ENCODE measurements around the gene CRADD. TPM values are rescaled to one million over a fixed set of nuclear protein-coding genes. Genes with fewer than 3 reads are reported as not detected.
A peak's percentile ranks its signal among the peaks of the same experiment; 100 is the strongest.

Gene CRADD
- total RNA-seq, 4 donors from 2014 or later: 11.8 to 49.5 (median 31.4) TPM

DNA sequence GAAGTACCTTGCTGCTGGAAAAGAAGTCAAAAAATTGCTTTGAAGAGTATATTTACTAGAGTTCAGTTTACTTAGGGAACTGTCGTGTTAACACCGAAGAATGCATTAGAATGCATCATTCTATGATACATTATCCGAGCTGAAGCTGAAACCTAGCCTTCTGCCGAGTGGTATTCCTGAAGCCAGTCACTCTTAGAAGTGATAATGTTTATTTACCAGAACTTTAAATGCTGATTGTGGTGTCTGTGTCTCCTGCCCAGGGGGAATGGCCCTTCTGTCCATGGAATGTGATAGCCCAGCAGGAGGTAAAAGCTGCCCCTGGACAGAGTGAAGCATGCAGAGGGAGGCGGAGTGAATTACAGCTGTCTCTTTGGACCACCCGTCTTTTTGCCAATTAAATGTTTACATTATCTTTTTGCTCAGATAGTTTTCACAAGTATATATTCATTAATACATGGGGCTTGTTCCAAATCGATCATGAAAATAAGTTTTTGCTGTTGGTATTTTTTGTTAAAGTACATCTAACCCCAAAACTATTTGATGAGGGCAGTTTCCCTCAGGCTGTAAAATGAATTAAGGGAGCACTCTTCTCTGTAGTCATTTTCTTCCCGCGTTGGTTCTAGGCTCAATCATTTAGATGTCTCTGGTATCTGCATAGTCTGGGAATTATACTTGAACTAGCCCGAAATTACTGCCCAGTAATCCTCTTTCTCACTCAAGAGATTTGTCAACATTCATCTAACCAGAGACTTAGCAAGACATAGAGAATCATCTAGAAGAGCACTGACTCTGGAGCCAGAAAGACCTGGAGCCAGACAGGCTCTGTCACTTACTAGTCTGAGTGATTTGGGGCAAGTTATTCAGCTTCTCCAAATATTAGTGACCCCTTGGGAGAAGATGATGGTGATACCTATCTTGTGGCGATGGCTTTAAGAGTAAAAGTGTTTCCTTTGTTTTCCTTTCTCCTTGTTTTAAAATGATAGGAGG lies 147.6 kb downstream of the CRADD start:
- no peaks in the 10 kb centered on the region for H3K36me3 ChIP-seq

DNA sequence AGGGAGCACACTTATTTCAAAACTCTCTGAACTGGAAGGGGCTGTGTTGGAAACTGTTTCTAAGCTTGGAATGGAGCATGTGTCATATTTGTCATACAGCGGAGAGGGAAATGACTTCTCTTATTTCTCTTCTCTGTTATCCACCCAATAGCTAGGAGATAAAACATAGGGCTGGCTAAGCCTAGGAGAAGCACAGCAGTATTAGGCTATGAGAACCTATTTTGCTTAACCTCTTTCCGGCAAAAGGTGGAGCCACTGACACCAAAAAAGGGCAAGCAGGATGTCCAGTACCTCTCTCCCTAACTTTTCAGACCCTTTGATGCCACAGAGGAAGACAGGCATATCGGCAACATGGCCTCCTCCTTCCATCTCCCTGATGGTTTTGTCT lies 148.3 kb downstream of the CRADD start:
- Histone ChIP-seq H3K36me3 (no peaks in the 10 kb centered on the region), H3K9me3 (no peaks in the 10 kb centered on the region), H3K27me3 (no peaks in the 10 kb centered on the region), H3K4me3 (no peak overlapping the region), H3K27ac (peak overlapping the region; percentile 45 to 66 (median 64)), H3K4me1 (peaks cover 18 to 66% (median 18%) of the 10 kb centered on the region in 3 donors)
- WGBS, 2 donors (ENCODE audit: low coverage in 1 of 2): 34 to 43% methylated on average over 3 of the region's 3 CpGs
- no peak for TF ChIP-seq POLR2A (IDR thresholded peaks at IDR 0.05)
- no peak for TF ChIP-seq EP300 (IDR thresholded peaks at IDR 0.05)
- TF ChIP-seq, protein P1, sequence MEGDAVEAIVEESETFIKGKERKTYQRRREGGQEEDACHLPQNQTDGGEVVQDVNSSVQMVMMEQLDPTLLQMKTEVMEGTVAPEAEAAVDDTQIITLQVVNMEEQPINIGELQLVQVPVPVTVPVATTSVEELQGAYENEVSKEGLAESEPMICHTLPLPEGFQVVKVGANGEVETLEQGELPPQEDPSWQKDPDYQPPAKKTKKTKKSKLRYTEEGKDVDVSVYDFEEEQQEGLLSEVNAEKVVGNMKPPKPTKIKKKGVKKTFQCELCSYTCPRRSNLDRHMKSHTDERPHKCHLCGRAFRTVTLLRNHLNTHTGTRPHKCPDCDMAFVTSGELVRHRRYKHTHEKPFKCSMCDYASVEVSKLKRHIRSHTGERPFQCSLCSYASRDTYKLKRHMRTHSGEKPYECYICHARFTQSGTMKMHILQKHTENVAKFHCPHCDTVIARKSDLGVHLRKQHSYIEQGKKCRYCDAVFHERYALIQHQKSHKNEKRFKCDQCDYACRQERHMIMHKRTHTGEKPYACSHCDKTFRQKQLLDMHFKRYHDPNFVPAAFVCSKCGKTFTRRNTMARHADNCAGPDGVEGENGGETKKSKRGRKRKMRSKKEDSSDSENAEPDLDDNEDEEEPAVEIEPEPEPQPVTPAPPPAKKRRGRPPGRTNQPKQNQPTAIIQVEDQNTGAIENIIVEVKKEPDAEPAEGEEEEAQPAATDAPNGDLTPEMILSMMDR (IDR thresholded peaks at IDR 0.05): no peak
- no peak for TF ChIP-seq POLR2AphosphoS5 (IDR thresholded peaks at IDR 0.05)
- ATAC-seq: peak; percentile 63

More for the DNA sequence above, 147.6 kb downstream of the CRADD start:
- H3K9me3 ChIP-seq: no peaks in the 10 kb centered on the region
- H3K4me3 ChIP-seq: no peak overlapping the region
- peak; percentile 4 for ATAC-seq
- H3K4me1 ChIP-seq: peaks cover 18 to 70% (median 20%) of the 10 kb centered on the region in 3 donors
- H3K27ac ChIP-seq: peak overlapping the region; percentile 45 to 66 (median 64)
- TF ChIP-seq, protein P1 (IDR thresholded peaks at IDR 0.05): no peak
- WGBS, 2 donors (ENCODE audit: low coverage in 1 of 2): 65 to 70% methylated on average over 10 of the region's 11 CpGs
- H3K27me3 ChIP-seq: no peaks in the 10 kb centered on the region

DNA sequence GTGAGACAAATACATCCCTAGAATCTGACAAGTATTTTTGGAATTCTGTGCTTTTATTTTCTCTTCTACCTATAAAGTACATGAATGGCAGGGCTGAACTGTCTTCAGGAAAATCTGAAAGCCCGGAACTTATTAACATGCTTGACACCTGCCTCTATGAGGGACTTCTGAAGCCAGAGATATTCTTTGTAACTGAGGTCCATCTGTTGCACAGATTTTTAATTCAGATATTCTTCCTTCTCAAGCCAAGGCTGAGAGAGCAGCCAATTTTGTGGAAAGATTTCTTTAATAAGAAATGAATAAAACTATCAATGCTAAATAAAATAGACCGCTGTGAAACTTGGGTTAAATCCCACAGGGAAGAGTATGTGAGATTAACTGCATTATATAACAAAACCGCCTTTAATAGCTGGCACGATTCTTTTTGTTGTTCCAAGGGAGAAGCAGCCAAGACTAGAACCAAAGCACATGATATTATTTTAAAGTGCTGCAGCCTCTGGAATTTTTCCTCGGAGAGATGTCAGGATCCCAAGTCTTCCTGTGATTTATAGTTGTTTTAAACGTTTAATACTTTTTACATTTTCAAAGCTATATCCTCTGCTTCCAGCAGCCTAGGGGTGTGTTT lies 148.9 kb downstream of the CRADD start:
- 5 to 14% methylated on average over 6 of the region's 6 CpGs for WGBS, 2 donors (ENCODE audit: low coverage in 1 of 2)
- Histone ChIP-seq H3K4me1 (peaks cover 18 to 62% (median 18%) of the 10 kb centered on the region in 3 donors), H3K36me3 (no peaks in the 10 kb centered on the region), H3K9me3 (no peaks in the 10 kb centered on the region), H3K27me3 (no peaks in the 10 kb centered on the region), H3K4me3 (no peak overlapping the region), H3K27ac (peak overlapping the region; percentile 45 to 66 (median 64))
- ATAC-seq: peak; percentile 14
- TF ChIP-seq EP300 (IDR thresholded peaks at IDR 0.05): no peak
- no peak for TF ChIP-seq POLR2AphosphoS5 (IDR thresholded peaks at IDR 0.05)

DNA sequence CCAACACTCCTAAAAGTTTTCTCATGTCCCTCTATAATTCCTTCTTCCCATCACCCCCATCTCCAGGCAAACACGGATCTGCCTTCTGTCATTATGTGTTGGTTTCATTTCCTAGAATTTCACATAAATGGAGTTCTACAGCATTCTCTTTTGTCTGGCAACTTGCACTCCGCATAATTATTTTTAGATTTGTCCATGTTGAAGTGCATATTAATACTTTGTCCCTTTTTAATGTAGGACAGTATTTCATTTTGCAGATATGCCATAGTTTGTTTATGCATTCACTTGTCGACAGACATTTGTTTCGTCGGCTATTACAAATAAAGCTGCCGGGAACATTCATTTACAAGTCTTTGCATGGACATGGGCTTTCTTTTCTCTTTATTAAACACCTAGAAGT lies 150.0 kb downstream of the CRADD start:
- Histone ChIP-seq H3K4me3 (no peak overlapping the region), H3K27ac (peak overlapping the region in 3 of 4 donors; percentile 62 to 66 (median 65))
- peak; percentile 14 for TF ChIP-seq POLR2AphosphoS5 (IDR thresholded peaks at IDR 0.05)
- TF ChIP-seq EP300 (IDR thresholded peaks at IDR 0.05): no peak

GRCh38 chr12:93827669-93828068 lies 150.5 kb downstream of the CRADD start:
- TF ChIP-seq, protein P1 (IDR thresholded peaks at IDR 0.05): no peak
- TF ChIP-seq POLR2A (IDR thresholded peaks at IDR 0.05): no peak
- TF ChIP-seq EP300 (IDR thresholded peaks at IDR 0.05): no peak
- TF ChIP-seq POLR2AphosphoS5 (IDR thresholded peaks at IDR 0.05): no peak
- H3K36me3 ChIP-seq: no peaks in the 10 kb centered on the region
- 95 to 96% methylated on average over 2 of the region's 2 CpGs for WGBS, 2 donors (ENCODE audit: low coverage in 1 of 2)
- H3K9me3 ChIP-seq: no peaks in the 10 kb centered on the region
- no peak overlapping the region for H3K27ac ChIP-seq
- no peak for ATAC-seq
- H3K4me1 ChIP-seq: peaks cover 18 to 48% (median 18%) of the 10 kb centered on the region in 3 donors
- no peaks in the 10 kb centered on the region for H3K27me3 ChIP-seq
- H3K4me3 ChIP-seq: no peak overlapping the region

More for the DNA sequence above, 150.0 kb downstream of the CRADD start:
- Histone ChIP-seq H3K27me3 (no peaks in the 10 kb centered on the region), H3K9me3 (no peaks in the 10 kb centered on the region), H3K4me1 (peaks cover 18 to 50% (median 18%) of the 10 kb centered on the region in 3 donors), H3K36me3 (no peaks in the 10 kb centered on the region)
- 32 to 39% methylated on average over 6 of the region's 6 CpGs for WGBS, 2 donors (ENCODE audit: low coverage in 1 of 2)
- ATAC-seq: no peak
